MCF 10A (cell line): ENCODE measurements around the gene TDRD9. TPM values are rescaled to one million over a fixed set of nuclear protein-coding genes. Genes with fewer than 3 reads are reported as not detected.
"Not testable (repeated sequence)": the region's sequence is repeated elsewhere in the genome, so short reads cannot be mapped to it uniquely, and the experiment has no call there.

ENCODE experiments used
- BruUV-seq: library from RNA; stranded (reverse); fragments of 400-500 nt; replicated peaks from 2 replicates; lab custom pipeline; 2021; lab: Mats Ljungman, UMichigan
- CTCF ChIA-PET: fragments of 300-600 bp; sonication (Branson Sonifier 250); formaldehyde crosslinking; extraction: SDS; loops from one replicate; lab custom pipeline; 2021; ENCODE audit warnings: antibody characterized with exemption, inconsistent platforms; lab: Yijun Ruan, JAX
- POLR2A ChIA-PET: fragments of 300-600, 350-650 bp; sonication (Branson Sonifier 250); formaldehyde crosslinking; extraction: SDS; loops from one replicate; lab custom pipeline; 2020; ENCODE audit warnings: antibody characterized with exemption, inconsistent platforms; lab: Yijun Ruan, JAX
- DNase-seq: peaks from one replicate; pipeline ENCODE4 v3.0.0-alpha.2; 2018; ENCODE audit not compliant: unreplicated experiment
- H3K27ac Mint-ChIP-seq: one replicate; pipeline ENCODE4 v1.8.0; 2022; ENCODE audit warnings: mild to moderate bottlenecking, low read depth, mixed read lengths; ENCODE audit not compliant: unreplicated experiment
- H3K27me3 Mint-ChIP-seq: one replicate; pipeline ENCODE4 v1.8.0; 2022; ENCODE audit warnings: mixed read lengths; ENCODE audit not compliant: insufficient read depth, unreplicated experiment
- H3K36me3 Mint-ChIP-seq: one replicate; pipeline ENCODE4 v1.8.0; 2022; ENCODE audit warnings: mild to moderate bottlenecking, moderate library complexity, mixed read lengths; ENCODE audit not compliant: insufficient read depth, unreplicated experiment
- H3K4me1 Mint-ChIP-seq: one replicate; pipeline ENCODE4 v1.8.0; 2022; ENCODE audit warnings: mixed read lengths; ENCODE audit not compliant: insufficient read depth, unreplicated experiment
- H3K4me3 Mint-ChIP-seq: one replicate; pipeline ENCODE4 v1.8.0; 2022; ENCODE audit warnings: mild to moderate bottlenecking, moderate library complexity, mixed read lengths; ENCODE audit not compliant: unreplicated experiment
- H3K9me3 Mint-ChIP-seq: one replicate; pipeline ENCODE4 v1.8.0; 2022; ENCODE audit warnings: mixed read lengths; ENCODE audit not compliant: unreplicated experiment
- intact Hi-C: fragments of 100-400 bp; cut with micrococcal nuclease; formaldehyde crosslinking; loops from 2 replicates; pipeline ENCODE4 v1.14.1; 2022
- total RNA-seq: library from RNA; stranded (reverse); gene quantifications from 2 replicates; pipeline ENCODE4 v1.2.3, GENCODE V29; 2022
- TF ChIP-seq, protein P1 (sequence below): fragments of 200-600 bp; IDR thresholded peaks from one replicate; pipeline ENCODE4 v1.8.0; 2022; ENCODE audit warnings: antibody characterized with exemption, mild to moderate bottlenecking; ENCODE audit not compliant: unreplicated experiment

Gene TDRD9
- total RNA-seq, 1 experiment from 2014 or later: 0.40 TPM

DNA sequence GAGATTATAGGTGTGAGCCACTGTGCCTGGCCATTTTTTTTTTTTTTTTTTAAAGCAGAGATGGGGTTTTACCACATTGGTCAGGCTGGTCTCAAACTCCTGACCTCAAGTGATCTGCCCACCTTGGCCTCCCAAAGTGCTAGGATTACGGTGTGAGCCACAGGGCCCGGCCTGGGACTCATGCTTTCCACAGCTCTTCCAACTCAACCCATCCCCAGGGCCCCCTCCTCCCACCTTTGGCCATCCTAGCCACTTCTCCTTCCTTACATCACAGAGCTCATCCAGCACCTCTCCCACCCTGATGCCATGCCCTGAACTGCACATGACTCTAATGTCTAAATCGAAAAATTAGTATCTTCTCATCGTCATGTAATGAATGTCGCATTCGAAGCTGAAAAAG lies 12.6 kb upstream of the TDRD9 start:
- Mint-ChIP-seq H3K4me3 (no peak overlapping the region), H3K36me3 (peaks cover 64% of the 10 kb centered on the region), H3K27ac (peak overlapping the region; percentile 52), H3K4me1 (no peaks in the 10 kb centered on the region), H3K9me3 (no peaks in the 10 kb centered on the region), H3K27me3 (no peaks in the 10 kb centered on the region)
- ChIA-PET CTCF (interaction anchor here (10.4 kb wide), 1 partner anchor 109 kb away, joined by 121 read pairs; no protein-coding TSS in a partner anchor), POLR2A (no interaction called here)
- intact Hi-C loops: no loop called here
- DNase-seq: no peak
- BruUV-seq: no TSS peak
- TF ChIP-seq, protein P1, sequence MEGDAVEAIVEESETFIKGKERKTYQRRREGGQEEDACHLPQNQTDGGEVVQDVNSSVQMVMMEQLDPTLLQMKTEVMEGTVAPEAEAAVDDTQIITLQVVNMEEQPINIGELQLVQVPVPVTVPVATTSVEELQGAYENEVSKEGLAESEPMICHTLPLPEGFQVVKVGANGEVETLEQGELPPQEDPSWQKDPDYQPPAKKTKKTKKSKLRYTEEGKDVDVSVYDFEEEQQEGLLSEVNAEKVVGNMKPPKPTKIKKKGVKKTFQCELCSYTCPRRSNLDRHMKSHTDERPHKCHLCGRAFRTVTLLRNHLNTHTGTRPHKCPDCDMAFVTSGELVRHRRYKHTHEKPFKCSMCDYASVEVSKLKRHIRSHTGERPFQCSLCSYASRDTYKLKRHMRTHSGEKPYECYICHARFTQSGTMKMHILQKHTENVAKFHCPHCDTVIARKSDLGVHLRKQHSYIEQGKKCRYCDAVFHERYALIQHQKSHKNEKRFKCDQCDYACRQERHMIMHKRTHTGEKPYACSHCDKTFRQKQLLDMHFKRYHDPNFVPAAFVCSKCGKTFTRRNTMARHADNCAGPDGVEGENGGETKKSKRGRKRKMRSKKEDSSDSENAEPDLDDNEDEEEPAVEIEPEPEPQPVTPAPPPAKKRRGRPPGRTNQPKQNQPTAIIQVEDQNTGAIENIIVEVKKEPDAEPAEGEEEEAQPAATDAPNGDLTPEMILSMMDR: no peak

- DNase-seq: no peak
- intact Hi-C loops: no loop called here
- Mint-ChIP-seq H3K9me3 (no peaks in the 10 kb centered on the region), H3K4me1 (no peaks in the 10 kb centered on the region), H3K4me3 (no peak overlapping the region), H3K27me3 (no peaks in the 10 kb centered on the region), H3K36me3 (peaks cover 65% of the 10 kb centered on the region), H3K27ac (no peak overlapping the region)
- BruUV-seq: no TSS peak
- TF ChIP-seq, protein P1: no peak
- ChIA-PET POLR2A (no interaction called here), CTCF (interaction anchor here (0.6 to 10.4 kb wide), 7 partner anchors 9 to 177 kb away, joined by 3 to 121 read pairs (median 8); no protein-coding TSS in a partner anchor)
Observed at GRCh38 chr14:103916636-103917262, 11.5 kb upstream of the TDRD9 start.

GRCh38 chr14:103920981-103921854 lies 7.0 kb upstream of the TDRD9 start:
- peaks cover 21% of the 10 kb centered on the region for H3K36me3 Mint-ChIP-seq
- TF ChIP-seq, protein P1: peak; percentile 97
- H3K27me3 Mint-ChIP-seq: peaks cover 10% of the 10 kb centered on the region
- POLR2A ChIA-PET: interaction anchor here (0.6 to 4.0 kb wide), 13 partner anchors 11 to 358 kb away, joined by 3 to 39 read pairs (median 3); partner anchors contain the start of genes BAG5 and COA8
- H3K9me3 Mint-ChIP-seq: no peaks in the 10 kb centered on the region
- peak overlapping the region; percentile 91 for H3K4me3 Mint-ChIP-seq
- no peaks in the 10 kb centered on the region for H3K4me1 Mint-ChIP-seq
- BruUV-seq: TSS peak; percentile 79
- CTCF ChIA-PET: interaction anchor here (0.6 to 2.3 kb wide), 21 partner anchors 9 to 201 kb away, joined by 3 to 18 read pairs (median 4); partner anchors contain the start of gene RD3L
- DNase-seq: peak; percentile 91
- intact Hi-C loops: loop anchor here (5.0 kb wide), 1 partner anchor 56 kb away; no protein-coding TSS in a partner anchor
- H3K27ac Mint-ChIP-seq: peak overlapping the region; percentile 91

DNA sequence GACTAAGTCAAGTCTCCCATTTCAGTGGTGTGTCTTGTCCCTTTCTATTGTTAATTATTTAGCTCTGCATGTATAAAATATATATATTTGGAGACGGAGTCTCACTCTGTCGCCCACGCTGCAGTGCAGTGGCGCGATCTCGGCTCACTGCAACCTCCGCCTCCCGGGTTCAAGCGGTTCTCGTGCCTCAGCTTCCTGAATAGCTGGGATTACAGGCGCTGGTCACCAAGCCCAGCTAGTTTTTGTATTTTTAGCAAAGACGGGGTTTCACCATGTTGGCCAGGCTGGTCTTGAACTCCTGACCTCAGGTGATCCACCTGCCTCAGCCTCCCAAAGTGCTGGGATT lies 6.4 kb upstream of the TDRD9 start:
- intact Hi-C loops: loop anchor here (5.0 kb wide), 1 partner anchor 55 kb away; no protein-coding TSS in a partner anchor
- not testable (repeated sequence) for H3K9me3 Mint-ChIP-seq, H3K27ac Mint-ChIP-seq, DNase-seq, H3K4me1 Mint-ChIP-seq, BruUV-seq
- peaks cover 10% of the 10 kb centered on the region for H3K27me3 Mint-ChIP-seq
- POLR2A ChIA-PET: interaction anchor here (0.7 to 4.0 kb wide), 5 partner anchors 10 to 24 kb away, joined by 3 to 39 read pairs (median 4); no protein-coding TSS in a partner anchor
- CTCF ChIA-PET: interaction anchor here (0.6 to 2.3 kb wide), 15 partner anchors 9 to 194 kb away, joined by 3 to 12 read pairs (median 4); partner anchors contain the start of gene RD3L
- peaks cover 14% of the 10 kb centered on the region for H3K36me3 Mint-ChIP-seq
- peak overlapping the region; percentile 91 for H3K4me3 Mint-ChIP-seq
